ENCODE data around the gene FBXL12.
"Not testable (repeated sequence)": the region's sequence is repeated elsewhere in the genome, so short reads cannot be mapped to it uniquely, and the experiment has no call there.

FBXL12 gene

DNA sequence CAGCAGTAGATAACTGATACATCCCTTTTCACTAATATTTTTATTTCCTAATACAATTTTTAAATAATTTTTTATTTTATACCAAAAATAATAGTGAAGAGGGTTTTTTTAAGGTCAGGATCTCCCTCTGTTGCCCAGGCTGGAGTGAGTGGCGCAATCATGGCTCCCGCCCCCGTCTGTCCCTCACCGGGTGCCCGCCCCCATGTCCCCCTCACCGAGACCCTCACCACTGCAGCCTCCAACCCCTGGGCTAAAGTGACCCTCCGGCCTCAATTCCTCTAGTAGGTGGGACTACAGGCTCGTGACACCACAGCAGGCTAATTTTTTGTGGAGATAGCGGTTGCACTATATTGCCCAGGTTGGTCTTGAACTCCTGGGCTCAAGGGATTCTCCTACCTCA is 32.5 kb downstream of the FBXL12 start:
- peak overlapping the region; percentile 86 to 88 for H3K4me3 ChIP-seq (replicated peaks in 1 of 2; ENCODE audit: low read depth in 2 of 2, low read length in 2 of 2)
- TF ChIP-seq, protein P1, sequence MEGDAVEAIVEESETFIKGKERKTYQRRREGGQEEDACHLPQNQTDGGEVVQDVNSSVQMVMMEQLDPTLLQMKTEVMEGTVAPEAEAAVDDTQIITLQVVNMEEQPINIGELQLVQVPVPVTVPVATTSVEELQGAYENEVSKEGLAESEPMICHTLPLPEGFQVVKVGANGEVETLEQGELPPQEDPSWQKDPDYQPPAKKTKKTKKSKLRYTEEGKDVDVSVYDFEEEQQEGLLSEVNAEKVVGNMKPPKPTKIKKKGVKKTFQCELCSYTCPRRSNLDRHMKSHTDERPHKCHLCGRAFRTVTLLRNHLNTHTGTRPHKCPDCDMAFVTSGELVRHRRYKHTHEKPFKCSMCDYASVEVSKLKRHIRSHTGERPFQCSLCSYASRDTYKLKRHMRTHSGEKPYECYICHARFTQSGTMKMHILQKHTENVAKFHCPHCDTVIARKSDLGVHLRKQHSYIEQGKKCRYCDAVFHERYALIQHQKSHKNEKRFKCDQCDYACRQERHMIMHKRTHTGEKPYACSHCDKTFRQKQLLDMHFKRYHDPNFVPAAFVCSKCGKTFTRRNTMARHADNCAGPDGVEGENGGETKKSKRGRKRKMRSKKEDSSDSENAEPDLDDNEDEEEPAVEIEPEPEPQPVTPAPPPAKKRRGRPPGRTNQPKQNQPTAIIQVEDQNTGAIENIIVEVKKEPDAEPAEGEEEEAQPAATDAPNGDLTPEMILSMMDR (IDR thresholded peaks at IDR 0.05; ENCODE audit: low read depth, low read length): no peak
- no peak for DNase-seq (ENCODE audit: low read depth in 2 of 2)

DNA sequence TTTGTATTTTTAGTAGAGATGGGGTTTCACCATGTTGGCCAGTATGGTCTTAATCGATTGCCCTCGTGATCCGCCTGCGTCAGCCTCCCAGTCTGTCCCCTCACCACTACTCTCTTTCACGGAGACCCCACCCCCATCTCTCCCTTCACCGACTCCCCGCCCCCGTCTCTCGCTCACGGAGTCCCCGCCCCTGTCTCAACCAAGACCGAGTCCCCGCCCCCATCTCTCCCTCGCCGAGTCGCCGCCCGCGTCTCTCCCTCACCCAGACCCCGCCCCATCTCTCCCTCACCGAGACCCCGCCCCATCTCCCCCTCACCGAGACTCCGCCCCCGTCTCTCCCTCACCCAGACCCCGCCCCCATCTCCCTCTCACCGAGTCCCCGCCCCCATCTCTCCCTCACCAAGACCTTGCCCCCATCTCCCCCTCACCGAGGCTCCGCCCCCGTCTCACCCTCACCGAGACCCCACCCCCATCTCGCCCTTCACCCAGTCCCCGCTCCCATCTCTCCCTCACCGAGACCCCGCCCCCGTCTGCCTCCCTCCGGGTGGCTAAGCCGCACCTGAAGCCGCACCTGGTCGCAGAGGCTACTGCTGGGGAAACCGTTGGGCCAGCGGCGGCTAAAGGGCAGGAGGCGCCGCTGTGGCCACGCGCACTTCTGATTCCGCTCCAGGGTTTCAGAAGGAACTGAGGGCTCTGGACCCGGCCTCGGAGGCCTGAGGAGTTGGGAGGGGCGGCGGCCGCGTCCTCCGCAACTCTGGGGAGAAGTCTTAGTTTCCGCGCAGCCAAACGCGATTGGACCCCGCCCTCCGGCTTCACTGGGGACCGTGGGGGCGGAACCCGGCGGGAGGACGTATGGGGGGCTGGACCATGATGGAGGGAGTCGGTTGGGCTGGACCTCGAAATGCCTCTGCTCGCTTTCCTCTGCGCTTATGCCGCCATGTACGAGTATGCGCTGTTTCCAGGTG is 33.2 kb downstream of the FBXL12 start:
- peak overlapping the region; percentile 86 to 88 for H3K4me3 ChIP-seq (replicated peaks in 1 of 2; ENCODE audit: low read depth in 2 of 2, low read length in 2 of 2)
- TF ChIP-seq, protein P1 (IDR thresholded peaks at IDR 0.05; ENCODE audit: low read depth, low read length): no peak
- peak; percentile 94 to 98 for DNase-seq (ENCODE audit: low read depth in 2 of 2)

DNA sequence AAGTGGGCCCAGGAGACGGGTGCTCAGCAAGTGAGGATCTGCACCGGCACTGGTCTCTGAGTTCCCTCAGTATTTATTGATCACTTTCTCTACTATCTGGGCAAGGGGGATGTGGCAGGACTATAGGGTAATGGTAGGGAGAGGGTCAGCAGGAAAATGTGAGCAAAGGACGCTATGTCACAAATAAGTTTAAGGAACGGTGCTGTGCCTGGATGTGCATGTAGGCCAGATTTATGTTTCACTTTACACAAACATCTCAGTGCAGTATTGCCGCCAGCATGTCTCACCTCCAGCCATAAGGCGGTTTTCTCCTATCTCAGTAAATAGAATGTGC is 34.7 kb downstream of the FBXL12 start:
- not testable (repeated sequence) for DNase-seq (ENCODE audit: low read depth in 2 of 2); H3K4me3 ChIP-seq (replicated peaks in 1 of 2; ENCODE audit: low read depth in 2 of 2, low read length in 2 of 2)

DNA sequence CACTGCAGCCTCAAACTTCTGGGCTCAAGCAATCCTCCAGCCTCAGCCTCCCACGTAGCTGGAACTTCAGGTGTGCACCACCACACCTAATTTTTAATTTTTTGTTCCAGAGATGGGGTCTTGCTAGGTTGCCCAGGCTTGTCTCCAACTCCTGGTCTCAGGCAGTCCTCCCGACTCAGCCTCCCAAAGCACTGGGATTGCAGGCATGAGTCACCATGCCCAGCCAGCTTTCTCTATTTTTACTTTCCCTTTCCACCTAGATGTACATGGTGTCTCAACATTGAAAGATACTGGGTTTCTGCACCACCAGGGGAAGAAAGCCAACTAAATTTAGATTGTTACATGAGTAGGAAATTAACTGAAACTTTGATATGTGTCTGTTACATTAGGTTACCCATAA is 36.5 kb downstream of the FBXL12 start:
- TF ChIP-seq, protein P1 (IDR thresholded peaks at IDR 0.05; ENCODE audit: low read depth, low read length): no peak
- H3K4me3 ChIP-seq (replicated peaks in 1 of 2; ENCODE audit: low read depth in 2 of 2, low read length in 2 of 2): no peak overlapping the region
- no peak for DNase-seq (ENCODE audit: low read depth in 2 of 2)

DNA sequence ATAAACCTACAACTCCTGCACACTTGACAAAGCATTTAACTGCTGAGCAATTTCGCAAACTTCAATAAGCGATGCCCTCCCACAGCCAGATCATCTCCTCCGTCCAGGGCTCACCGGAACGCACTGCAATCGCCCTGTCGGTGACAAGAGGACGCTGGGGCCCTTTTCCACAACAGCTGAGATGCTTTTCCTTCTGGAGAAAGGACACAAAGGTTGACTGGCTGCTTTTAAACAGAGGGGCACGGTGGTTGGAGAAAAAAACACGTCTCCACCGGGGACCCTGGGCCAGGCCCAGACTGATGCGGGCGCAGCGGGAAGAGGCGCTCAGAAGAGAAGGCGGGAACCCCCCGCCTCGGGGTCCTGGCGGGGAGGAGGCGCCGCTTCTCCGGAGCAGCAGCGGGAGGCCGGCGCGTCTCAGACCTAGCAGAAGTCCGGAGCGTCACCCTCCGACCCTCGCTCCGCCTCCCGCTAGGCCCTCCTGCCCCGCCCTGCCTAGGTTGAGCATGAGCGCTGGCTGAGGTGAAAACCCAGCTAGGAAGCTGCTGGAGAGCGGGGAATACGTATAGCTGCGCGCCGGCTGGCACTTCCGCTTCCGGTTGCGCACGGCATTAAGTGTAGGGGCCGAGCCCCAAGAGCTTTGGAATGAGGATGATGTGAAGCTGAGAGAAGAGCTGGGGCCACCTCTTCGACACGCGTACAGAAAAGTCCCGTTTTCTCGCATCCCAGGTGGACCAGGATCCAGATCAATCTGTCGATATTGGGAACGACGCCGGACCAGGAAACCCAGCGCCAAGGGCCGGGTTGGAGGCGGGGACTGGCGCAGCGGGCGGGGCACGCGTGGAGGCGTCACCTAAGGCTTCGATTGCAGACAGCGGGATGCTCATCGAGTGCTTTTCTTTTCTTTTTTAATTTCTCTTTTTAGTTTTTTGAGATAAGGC is 50.4 kb downstream of the FBXL12 start, which contains the start of gene ZNF846:
Gene ZNF846, minus strand, starts transcription at position 564 of the 938 bp plus-strand sequence. CDS start 3,788 bp downstream, outside the sequence.
- peak within 1 kb of the TSS; percentile 71 to 78 for H3K4me3 ChIP-seq (replicated peaks in 1 of 2; ENCODE audit: low read depth in 2 of 2, low read length in 2 of 2)
- peak; percentile 97 to 98 for DNase-seq (ENCODE audit: low read depth in 2 of 2)
- TF ChIP-seq, protein P1 (IDR thresholded peaks at IDR 0.05; ENCODE audit: low read depth, low read length): peak; percentile 8

All from cardiac fibroblast (primary cell).